Measurements from ENCODE around the gene MED4.

The MED4 gene

DNA sequence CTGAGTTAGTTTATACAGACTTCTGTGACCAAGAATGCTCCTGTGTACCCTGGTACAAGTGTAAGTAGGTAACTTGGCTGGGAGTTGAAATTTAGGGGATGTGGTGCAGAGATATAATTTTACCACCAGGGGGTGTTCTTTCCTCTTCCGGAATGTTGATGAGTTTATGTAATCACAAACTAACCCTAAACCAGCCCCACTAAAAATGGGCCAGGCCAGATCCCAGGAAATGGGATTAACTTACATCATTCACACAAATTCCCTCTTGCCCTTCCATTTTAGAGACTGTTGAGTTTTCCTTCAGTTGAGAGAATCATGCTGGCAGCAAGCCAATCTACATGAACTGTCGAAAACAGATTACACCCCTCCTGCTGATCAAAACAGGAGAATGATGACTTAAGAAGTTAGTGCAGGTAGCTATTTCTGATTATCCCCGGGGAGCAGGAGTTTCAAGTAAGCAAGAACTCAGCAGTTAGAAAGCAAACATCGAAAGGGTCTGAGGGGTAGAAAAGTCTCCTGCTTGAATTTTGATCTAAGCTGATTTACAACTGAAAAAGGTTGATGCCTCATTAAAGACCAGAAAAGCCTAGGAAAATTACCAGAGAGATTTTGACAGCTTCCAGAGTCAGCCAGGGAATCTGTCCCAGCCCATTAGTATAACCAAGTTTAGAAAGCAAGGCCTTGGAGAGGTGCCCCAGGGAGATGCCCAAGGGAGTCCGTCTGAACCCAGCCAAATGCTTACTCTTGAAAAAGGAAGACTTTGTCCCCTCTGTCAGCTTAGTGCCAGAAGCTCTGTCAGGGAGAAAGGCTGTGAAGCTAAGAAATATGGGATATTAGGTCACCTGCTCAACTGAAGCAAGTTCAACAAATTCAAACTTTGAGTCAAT is 32.3 kb upstream of the MED4 start:
- TF ChIP-seq, protein P1, sequence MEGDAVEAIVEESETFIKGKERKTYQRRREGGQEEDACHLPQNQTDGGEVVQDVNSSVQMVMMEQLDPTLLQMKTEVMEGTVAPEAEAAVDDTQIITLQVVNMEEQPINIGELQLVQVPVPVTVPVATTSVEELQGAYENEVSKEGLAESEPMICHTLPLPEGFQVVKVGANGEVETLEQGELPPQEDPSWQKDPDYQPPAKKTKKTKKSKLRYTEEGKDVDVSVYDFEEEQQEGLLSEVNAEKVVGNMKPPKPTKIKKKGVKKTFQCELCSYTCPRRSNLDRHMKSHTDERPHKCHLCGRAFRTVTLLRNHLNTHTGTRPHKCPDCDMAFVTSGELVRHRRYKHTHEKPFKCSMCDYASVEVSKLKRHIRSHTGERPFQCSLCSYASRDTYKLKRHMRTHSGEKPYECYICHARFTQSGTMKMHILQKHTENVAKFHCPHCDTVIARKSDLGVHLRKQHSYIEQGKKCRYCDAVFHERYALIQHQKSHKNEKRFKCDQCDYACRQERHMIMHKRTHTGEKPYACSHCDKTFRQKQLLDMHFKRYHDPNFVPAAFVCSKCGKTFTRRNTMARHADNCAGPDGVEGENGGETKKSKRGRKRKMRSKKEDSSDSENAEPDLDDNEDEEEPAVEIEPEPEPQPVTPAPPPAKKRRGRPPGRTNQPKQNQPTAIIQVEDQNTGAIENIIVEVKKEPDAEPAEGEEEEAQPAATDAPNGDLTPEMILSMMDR (IDR thresholded peaks at IDR 0.05; ENCODE audit: extremely low read depth, missing control alignments), result peak; percentile 23
- DNase-seq (ENCODE audit: low spot score), result peak; percentile 57

DNA sequence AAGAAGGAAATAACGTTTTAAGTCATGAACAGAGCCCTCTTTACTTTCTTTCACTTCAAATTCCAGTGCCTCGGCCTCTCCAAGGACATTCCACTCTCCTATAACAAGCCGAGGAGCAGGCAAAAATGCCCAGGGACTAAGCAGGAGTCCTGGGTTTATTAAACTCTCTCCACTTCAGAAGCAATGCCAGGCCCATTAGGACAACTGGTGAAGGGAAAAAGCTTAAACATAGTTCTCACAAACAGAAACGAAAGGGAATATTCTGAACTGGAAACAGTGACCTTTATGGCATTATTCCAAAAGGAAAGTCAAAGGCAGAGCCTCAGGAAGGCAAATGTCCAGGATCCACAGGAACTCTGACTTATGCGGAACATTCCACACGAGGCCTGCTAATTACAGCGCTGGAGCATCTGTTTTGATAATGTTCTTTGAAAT is 30.9 kb upstream of the MED4 start:
- DNase-seq (ENCODE audit: low spot score), result no peak
- TF ChIP-seq, protein P1 (IDR thresholded peaks at IDR 0.05; ENCODE audit: extremely low read depth, missing control alignments), result no peak

DNA sequence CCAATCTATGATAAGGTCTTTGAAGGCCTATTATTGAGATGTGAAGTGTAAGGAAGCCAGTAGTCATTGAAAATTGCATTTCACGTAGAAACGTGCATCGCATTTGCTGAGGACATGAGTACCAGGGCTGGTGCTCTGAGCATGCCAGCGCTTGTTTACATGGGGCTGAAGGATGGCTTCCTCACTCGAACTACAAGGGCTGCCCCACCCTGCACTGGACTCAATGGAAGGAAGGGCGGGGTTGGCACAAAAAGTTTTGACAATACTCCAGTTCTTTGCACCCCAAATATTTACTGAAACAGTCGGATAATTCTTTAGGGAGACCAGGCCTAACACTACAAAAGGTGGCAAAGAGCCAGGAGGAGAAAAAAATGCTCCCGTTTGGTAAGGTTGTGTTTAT is 28.9 kb upstream of the MED4 start:
- TF ChIP-seq, protein P1 (IDR thresholded peaks at IDR 0.05; ENCODE audit: extremely low read depth, missing control alignments), result no peak
- no peak for DNase-seq (ENCODE audit: low spot score)

DNA sequence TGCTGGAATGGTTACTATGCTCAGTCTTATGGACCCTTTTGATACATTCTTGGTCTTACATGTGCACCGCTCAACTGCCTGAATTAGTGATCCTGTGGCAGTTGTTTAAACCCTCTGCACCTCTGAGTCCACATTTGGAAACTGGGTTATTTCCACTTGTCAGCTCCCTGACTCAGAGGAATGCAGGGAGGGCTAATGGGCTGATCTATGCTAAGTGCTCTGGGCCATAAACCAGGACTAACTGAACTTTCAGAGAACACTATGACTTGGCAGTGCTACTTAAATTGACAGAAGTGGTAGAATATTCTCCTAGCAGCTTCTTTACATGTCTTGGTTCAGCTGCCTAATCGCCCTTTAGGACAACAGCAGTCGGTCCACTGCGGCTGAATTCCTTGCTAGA is 26.8 kb upstream of the MED4 start:
- TF ChIP-seq, protein P1 (IDR thresholded peaks at IDR 0.05; ENCODE audit: extremely low read depth, missing control alignments), result no peak
- no peak for DNase-seq (ENCODE audit: low spot score)

DNA sequence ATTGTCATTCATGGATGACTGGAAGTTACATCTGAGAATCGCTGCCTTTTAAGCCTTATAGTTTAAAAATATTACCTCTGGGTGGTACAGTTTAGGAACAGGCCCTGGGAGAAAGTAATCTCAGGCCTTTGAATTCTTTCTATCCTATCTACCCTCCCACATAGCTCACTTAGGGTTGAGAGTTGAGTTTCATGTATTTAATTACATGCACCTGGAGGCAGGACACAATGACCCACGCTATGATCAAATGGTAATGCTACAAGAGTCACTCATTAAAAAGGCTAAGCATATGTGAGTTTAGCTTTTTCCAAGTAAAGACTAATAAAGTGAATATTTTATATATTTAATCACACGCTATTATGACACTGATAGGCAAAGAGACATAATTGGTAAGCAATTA is 25.3 kb upstream of the MED4 start:
- no peak for DNase-seq (ENCODE audit: low spot score)
- TF ChIP-seq, protein P1 (IDR thresholded peaks at IDR 0.05; ENCODE audit: extremely low read depth, missing control alignments), result no peak

DNA sequence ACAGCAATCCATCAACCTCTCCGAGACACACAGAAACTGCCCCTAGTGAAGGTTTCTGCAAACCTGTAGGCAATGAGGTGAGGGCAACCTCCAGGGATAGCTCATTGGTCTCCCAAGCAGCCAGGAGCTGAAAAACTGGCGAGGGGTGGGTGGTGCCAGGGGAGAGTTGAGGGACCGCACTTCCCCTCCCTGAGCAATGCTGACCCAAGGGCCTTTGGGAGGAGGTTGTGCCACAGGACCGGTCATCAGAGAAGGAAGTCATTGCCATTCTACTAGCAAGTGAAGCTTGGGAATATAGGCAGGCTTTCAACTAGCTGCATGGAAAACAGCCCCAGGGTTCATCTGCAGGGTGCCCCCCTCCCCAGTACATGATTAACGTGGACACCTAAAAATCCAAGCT is 23.1 kb upstream of the MED4 start:
- TF ChIP-seq, protein P1 (IDR thresholded peaks at IDR 0.05; ENCODE audit: extremely low read depth, missing control alignments), result no peak
- no peak for DNase-seq (ENCODE audit: low spot score)

DNA sequence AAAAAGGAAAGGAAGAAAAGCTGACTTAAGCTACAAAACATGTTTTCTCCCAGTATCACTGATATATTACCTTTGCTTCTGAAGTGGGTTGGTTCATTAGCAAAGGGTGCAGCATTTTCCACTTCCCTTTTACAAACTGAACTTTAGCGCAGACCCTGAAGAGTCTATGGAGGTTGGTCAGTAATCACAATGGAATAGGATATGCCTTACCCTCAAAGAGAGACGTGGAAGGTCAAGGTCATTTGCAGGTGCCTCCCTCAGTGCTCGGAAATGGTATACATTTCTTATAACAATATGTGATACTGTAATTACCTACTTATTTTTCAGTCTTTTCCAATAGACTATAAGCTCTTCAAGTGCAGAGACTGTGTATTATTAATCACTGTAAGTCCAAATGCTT is 21.9 kb upstream of the MED4 start:
- TF ChIP-seq, protein P1 (IDR thresholded peaks at IDR 0.05; ENCODE audit: extremely low read depth, missing control alignments), result no peak
- no peak for DNase-seq (ENCODE audit: low spot score)
